Activated CD8-positive, alpha-beta memory T cell treated with anti-CD3 and anti-CD28 coated beads, Interleukin-2, amount 10 ng/mL, durations not matched to agents 7 days and 5 days (primary cell): ENCODE data around the gene ZBTB43. TPM values are rescaled to one million over a fixed set of nuclear protein-coding genes. Genes with fewer than 3 reads are reported as not detected.
"Not testable (repeated sequence)": the region's sequence is repeated elsewhere in the genome, so short reads cannot be mapped to it uniquely, and the experiment has no call there.

ENCODE experiments used
- ATAC-seq: fragments of 150-1000 bp; cut with Tn5 transposase; one replicate; pipeline ENCODE4 v1.10.0; 2021; ENCODE audit warnings: moderate library complexity
- CTCF ChIA-PET: fragments of 350-600 bp; sonication (Branson Sonifier 250); formaldehyde crosslinking; loops from one replicate; lab custom pipeline; 2021; ENCODE audit warnings: antibody characterized with exemption; lab: Charles Lee
- DNase-seq: peaks from one replicate; pipeline ENCODE4 v3.0.0-alpha.2; 2020
- H3K27ac Mint-ChIP-seq: one replicate; pipeline ENCODE4 v1.8.0; 2021; ENCODE audit warnings: mild to moderate bottlenecking, mixed read lengths
- H3K27me3 Mint-ChIP-seq: one replicate; pipeline ENCODE4 v1.8.0; 2021; ENCODE audit warnings: mixed read lengths
- H3K36me3 Mint-ChIP-seq: one replicate; pipeline ENCODE4 v1.8.0; 2021; ENCODE audit warnings: mild to moderate bottlenecking, mixed read lengths
- H3K4me1 Mint-ChIP-seq: one replicate; pipeline ENCODE4 v1.8.0; 2021; ENCODE audit warnings: mixed read lengths
- H3K4me3 Mint-ChIP-seq: one replicate; pipeline ENCODE4 v1.8.0; 2021; ENCODE audit warnings: mild to moderate bottlenecking, moderate library complexity, mixed read lengths
- H3K9me3 Mint-ChIP-seq: one replicate; pipeline ENCODE4 v1.8.0; 2022; ENCODE audit warnings: low read depth, mixed read lengths
- total RNA-seq, 2 experiments: library from RNA; stranded (reverse); gene quantifications; one replicate each; pipeline ENCODE4 v1.2.3, GENCODE V29; 2021

The ZBTB43 gene
- total RNA-seq, 2 experiments from 2014 or later = 25.2 to 28.9 TPM

DNA sequence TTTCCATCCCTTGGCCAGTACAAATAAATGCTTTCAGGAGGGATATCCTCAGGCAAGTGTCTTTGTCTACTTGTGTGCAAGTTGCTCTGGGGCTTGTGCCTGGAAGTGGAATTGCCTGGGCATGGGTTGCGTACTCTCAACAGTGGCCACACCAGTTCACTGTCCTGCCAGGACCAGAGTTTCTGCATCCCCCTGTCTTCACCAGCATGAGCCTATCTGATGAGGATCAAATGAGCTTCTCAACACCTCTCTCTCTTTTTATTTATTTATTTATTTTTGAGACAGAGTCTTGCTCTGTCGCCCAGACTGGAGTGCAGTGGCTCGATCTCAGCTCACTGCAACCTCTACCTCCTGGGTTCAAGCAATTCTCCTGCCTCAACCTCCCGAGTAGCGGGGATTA, 26.1 kb upstream of the ZBTB43 start:
- CTCF ChIA-PET = interaction anchor here (1.0 to 19.9 kb wide), 3 partner anchors 29 to 72 kb away, joined by 3 to 609 read pairs (median 4); no protein-coding TSS in a partner anchor
- not testable (repeated sequence) for H3K9me3 Mint-ChIP-seq, H3K27ac Mint-ChIP-seq, DNase-seq, H3K4me1 Mint-ChIP-seq, H3K4me3 Mint-ChIP-seq, ATAC-seq, H3K36me3 Mint-ChIP-seq
- peaks cover 28% of the 10 kb centered on the region for H3K27me3 Mint-ChIP-seq

DNA sequence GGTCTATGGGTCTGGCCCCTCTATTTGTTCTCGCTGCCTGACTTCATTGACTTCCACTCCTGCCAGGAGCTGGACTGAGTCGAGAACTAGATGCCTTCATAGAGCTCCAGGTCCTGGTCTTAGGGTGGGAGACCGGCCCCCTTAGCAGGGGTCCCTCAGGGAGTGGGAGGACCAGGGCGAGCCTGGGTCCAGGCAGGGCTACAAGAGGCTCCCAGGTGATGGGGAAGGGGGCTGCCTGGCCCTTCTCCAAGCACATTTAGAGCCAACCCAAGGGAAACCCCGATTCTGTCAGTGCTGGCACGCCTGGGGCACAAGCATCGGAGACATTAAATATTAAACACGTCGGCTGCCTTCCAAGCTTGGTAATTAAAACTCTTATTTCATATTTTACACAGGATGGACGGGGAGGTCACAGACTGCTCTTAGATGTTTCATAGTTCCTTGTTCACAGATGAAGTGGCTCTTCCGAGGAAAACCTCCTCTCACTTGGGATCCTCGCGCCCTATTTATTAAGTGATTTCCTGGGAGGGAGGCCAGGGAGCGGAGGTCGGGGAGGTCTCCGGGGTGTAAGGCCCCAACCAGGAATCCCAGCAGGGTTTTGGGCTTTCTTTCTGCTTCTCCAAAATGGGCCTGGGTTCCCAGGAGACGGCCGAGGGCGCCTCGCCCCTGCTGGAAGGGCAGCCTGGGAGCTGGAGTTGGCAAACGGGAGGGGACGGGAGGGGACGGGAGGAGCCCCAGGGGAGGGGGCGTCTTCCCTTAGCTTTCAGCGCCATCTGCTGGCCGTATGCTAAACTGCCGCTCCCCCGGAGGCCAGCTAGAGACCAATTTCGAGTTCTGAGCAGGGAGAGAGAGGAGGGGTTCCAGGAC, 23.4 kb upstream of the ZBTB43 start:
- no peak overlapping the region for H3K27ac Mint-ChIP-seq
- H3K9me3 Mint-ChIP-seq = no peaks in the 10 kb centered on the region
- CTCF ChIA-PET = interaction anchor here (0.6 to 19.9 kb wide), 34 partner anchors 9 to 167 kb away, joined by 3 to 609 read pairs (median 4); partner anchors contain the start of genes LMX1B and ZBTB43
- peaks cover 13% of the 10 kb centered on the region for H3K27me3 Mint-ChIP-seq
- H3K4me1 Mint-ChIP-seq = peaks cover 3% of the 10 kb centered on the region
- no peaks in the 10 kb centered on the region for H3K36me3 Mint-ChIP-seq
- DNase-seq (peak; percentile 85), ATAC-seq (peak; percentile 87)
- no peak overlapping the region for H3K4me3 Mint-ChIP-seq

DNA sequence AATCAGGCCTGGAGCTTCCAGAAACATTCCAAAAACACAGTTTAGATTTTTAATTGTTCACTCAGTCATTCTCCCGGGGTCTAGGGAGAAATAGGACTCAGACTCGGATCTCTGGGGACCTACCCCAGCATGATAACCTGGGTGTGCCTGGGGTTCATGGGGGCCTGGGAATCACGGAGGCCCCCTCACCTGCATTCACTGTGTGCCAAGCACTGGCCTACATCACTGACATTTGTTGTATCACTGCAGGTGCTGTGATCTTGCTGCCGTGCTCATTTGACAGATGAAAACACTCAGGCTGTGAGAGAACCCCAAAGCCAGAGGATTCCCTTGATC, 22.8 kb upstream of the ZBTB43 start:
- Mint-ChIP-seq H3K9me3 (no peaks in the 10 kb centered on the region), H3K27me3 (peaks cover 19% of the 10 kb centered on the region), H3K4me3 (no peak overlapping the region), H3K36me3 (no peaks in the 10 kb centered on the region), H3K4me1 (peaks cover 3% of the 10 kb centered on the region), H3K27ac (no peak overlapping the region)
- CTCF ChIA-PET = interaction anchor here (0.6 to 19.9 kb wide), 33 partner anchors 9 to 168 kb away, joined by 3 to 609 read pairs (median 5); partner anchors contain the start of genes LMX1B and ZBTB43
- ATAC-seq (no peak), DNase-seq (no peak)

GRCh38 chr9:126783949-126784348, 20.9 kb upstream of the ZBTB43 start:
- CTCF ChIA-PET = interaction anchor here (0.7 to 19.9 kb wide), 4 partner anchors 27 to 77 kb away, joined by 3 to 609 read pairs (median 4); no protein-coding TSS in a partner anchor
- Mint-ChIP-seq H3K27me3 (peaks cover 30% of the 10 kb centered on the region), H3K4me1 (peaks cover 12% of the 10 kb centered on the region), H3K9me3 (no peaks in the 10 kb centered on the region), H3K27ac (no peak overlapping the region), H3K36me3 (no peaks in the 10 kb centered on the region), H3K4me3 (no peak overlapping the region)
- DNase-seq (no peak), ATAC-seq (no peak)

GRCh38 chr9:126784401-126784800, 20.4 kb upstream of the ZBTB43 start:
- no peaks in the 10 kb centered on the region for H3K9me3 Mint-ChIP-seq
- CTCF ChIA-PET = interaction anchor here (0.7 to 19.9 kb wide), 4 partner anchors 27 to 78 kb away, joined by 3 to 609 read pairs (median 4); no protein-coding TSS in a partner anchor
- H3K27ac Mint-ChIP-seq = no peak overlapping the region
- H3K4me3 Mint-ChIP-seq = no peak overlapping the region
- no peaks in the 10 kb centered on the region for H3K36me3 Mint-ChIP-seq
- no peak for DNase-seq
- ATAC-seq = no peak
- peaks cover 30% of the 10 kb centered on the region for H3K27me3 Mint-ChIP-seq
- peaks cover 13% of the 10 kb centered on the region for H3K4me1 Mint-ChIP-seq

- not testable (repeated sequence) for H3K27ac Mint-ChIP-seq, DNase-seq, H3K36me3 Mint-ChIP-seq, ATAC-seq, H3K9me3 Mint-ChIP-seq, H3K4me3 Mint-ChIP-seq
- peaks cover 13% of the 10 kb centered on the region for H3K4me1 Mint-ChIP-seq
- peaks cover 33% of the 10 kb centered on the region for H3K27me3 Mint-ChIP-seq
- CTCF ChIA-PET = interaction anchor here (1.6 to 19.9 kb wide), 2 partner anchors 36 to 78 kb away, joined by 3 to 609 read pairs; no protein-coding TSS in a partner anchor
Observed at GRCh38 chr9:126784841-126785240, 20.0 kb upstream of the ZBTB43 start.

- CTCF ChIA-PET = interaction anchor here (0.6 to 7.2 kb wide), 3 partner anchors 67 to 97 kb away, joined by 3 to 67 read pairs (median 5); no protein-coding TSS in a partner anchor
- Mint-ChIP-seq H3K9me3 (no peaks in the 10 kb centered on the region), H3K27me3 (peaks cover 51% of the 10 kb centered on the region)
Observed at GRCh38 chr9:126788046-126788445, 16.8 kb upstream of the ZBTB43 start.

DNA sequence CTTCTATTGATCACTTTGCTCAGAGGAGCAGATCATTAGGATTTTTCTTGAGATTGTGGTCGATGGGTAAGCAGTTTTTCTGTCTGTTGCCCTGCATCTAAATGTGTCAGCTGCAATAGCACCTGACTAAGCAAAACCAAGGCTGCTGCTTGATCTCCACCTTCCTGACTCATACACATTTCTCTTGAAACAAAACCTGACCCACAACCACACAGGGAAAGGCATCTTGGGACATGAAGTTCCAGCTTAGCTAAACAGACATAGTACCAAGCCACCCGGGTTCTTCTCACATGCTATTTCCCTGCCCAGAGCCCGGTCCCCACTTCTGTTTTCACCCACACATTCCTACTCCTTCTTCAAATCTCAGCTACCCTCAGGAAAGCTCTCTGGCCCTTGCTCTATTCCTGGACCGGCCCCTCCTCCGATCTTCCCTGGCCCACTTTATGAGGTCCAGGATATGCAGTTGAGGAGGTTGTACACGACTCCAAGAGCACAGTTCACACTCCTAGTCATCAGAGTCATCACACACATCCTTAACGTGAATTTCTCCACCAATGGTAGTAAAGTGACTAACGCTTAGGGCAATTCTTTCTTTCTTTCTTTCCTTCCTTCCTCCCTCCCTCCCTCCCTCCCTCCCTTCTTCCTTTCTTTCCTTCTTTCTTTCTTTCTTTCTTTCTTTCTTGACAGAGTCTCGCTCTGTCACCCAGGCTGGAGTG, 16.0 kb upstream of the ZBTB43 start:
- Mint-ChIP-seq H3K36me3 (no peaks in the 10 kb centered on the region), H3K4me1 (peaks cover 10% of the 10 kb centered on the region)
- ATAC-seq = peak; percentile 63

More at GRCh38 chr9:126788046-126788445, 16.8 kb upstream of the ZBTB43 start:
- Mint-ChIP-seq H3K4me3 (no peak overlapping the region), H3K4me1 (peaks cover 10% of the 10 kb centered on the region), H3K27ac (no peak overlapping the region), H3K36me3 (no peaks in the 10 kb centered on the region)
- ATAC-seq = no peak
- DNase-seq = no peak

DNA sequence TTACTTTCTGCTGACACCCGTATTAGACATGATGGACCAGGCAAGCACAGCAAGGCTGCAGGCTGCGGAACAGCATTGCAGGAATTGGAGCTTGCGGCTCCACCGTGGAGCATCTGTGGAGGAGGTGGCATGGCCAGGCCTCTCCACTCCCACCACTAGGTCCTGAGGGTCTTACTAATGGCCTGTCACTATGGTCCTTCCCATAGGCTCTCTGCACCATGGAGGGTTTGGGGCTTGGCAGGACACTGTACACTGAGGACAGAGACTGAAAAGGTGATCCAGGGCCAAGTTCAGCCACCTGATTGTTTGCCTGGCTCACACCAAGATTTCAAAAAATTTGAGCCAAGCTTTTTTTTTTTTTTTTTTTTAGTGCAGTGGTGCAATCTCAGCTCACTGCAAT, 14.3 kb upstream of the ZBTB43 start:
- no peak overlapping the region for H3K4me3 Mint-ChIP-seq
- H3K9me3 Mint-ChIP-seq = no peaks in the 10 kb centered on the region
- no peak overlapping the region for H3K27ac Mint-ChIP-seq
- peaks cover 67% of the 10 kb centered on the region for H3K27me3 Mint-ChIP-seq
- no peaks in the 10 kb centered on the region for H3K36me3 Mint-ChIP-seq
- DNase-seq = no peak
- ATAC-seq = no peak
- CTCF ChIA-PET = interaction anchor here (2.9 to 7.2 kb wide), 2 partner anchors 9 to 86 kb away, joined by 13 to 67 read pairs; no protein-coding TSS in a partner anchor
- H3K4me1 Mint-ChIP-seq = peaks cover 10% of the 10 kb centered on the region

More for the DNA sequence above, 16.0 kb upstream of the ZBTB43 start:
- no peaks in the 10 kb centered on the region for H3K9me3 Mint-ChIP-seq
- no peak overlapping the region for H3K27ac Mint-ChIP-seq
- peaks cover 59% of the 10 kb centered on the region for H3K27me3 Mint-ChIP-seq
- peak; percentile 43 for DNase-seq
- H3K4me3 Mint-ChIP-seq = no peak overlapping the region
- CTCF ChIA-PET = interaction anchor here (0.6 to 7.2 kb wide), 3 partner anchors 66 to 98 kb away, joined by 3 to 67 read pairs (median 5); no protein-coding TSS in a partner anchor

GRCh38 chr9:126791406-126792230, 13.2 kb upstream of the ZBTB43 start:
- ATAC-seq (no peak), DNase-seq (no peak)
- H3K4me1 Mint-ChIP-seq = peaks cover 10% of the 10 kb centered on the region
- H3K4me3 Mint-ChIP-seq = no peak overlapping the region
- no peaks in the 10 kb centered on the region for H3K36me3 Mint-ChIP-seq
- H3K9me3 Mint-ChIP-seq = no peaks in the 10 kb centered on the region
- H3K27me3 Mint-ChIP-seq = peaks cover 64% of the 10 kb centered on the region
- CTCF ChIA-PET = interaction anchor here (2.9 to 7.2 kb wide), 2 partner anchors 10 to 87 kb away, joined by 13 to 67 read pairs; no protein-coding TSS in a partner anchor
- no peak overlapping the region for H3K27ac Mint-ChIP-seq

DNA sequence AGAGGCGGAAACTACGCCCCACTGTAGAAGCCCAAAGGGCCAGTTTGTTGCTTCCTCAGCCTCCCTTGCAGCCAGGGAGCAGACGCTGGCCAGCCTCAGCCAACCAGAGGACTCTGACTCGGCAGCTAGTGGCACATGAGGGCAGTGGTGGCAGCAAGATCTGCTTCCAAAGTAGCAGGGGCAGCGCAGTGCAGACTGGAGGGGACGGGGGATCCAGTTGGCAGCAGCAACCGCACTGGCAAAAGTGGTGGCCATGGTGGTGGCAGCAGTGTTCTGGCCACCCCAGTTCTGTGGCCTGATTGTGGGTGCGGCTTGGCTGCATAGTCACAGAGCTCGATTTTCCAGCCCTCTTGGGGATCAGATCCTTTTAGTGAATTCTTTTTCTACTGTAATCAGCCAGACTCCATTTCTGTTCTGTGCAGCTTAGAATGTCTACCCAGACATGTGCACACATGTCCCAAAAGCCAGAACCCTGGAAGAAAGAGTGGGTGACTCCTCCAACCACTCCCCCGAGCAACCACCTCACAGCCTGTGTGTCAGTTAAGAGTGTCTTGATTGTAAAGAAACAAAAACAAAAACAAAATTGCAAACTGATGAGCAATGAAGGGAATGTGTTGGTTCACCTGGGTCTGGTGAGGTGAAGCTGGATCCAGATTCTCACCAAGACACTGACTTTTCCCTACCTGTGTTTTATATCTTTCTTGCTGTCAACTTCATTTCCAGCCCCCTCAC, 11.0 kb upstream of the ZBTB43 start:
- Mint-ChIP-seq H3K4me1 (peaks cover 2% of the 10 kb centered on the region), H3K9me3 (no peaks in the 10 kb centered on the region), H3K27me3 (peaks cover 48% of the 10 kb centered on the region), H3K36me3 (no peaks in the 10 kb centered on the region), H3K4me3 (no peak overlapping the region), H3K27ac (no peak overlapping the region)
- CTCF ChIA-PET = interaction anchor here (1.6 to 7.2 kb wide), 2 partner anchors 12 to 89 kb away, joined by 9 to 67 read pairs; no protein-coding TSS in a partner anchor
- DNase-seq (no peak), ATAC-seq (no peak)

- Mint-ChIP-seq H3K9me3 (no peaks in the 10 kb centered on the region), H3K27ac (no peak overlapping the region), H3K36me3 (no peaks in the 10 kb centered on the region), H3K4me1 (no peaks in the 10 kb centered on the region), H3K4me3 (no peak overlapping the region), H3K27me3 (peaks cover 47% of the 10 kb centered on the region)
- DNase-seq = no peak
- CTCF ChIA-PET = interaction anchor here (7.2 kb wide), 1 partner anchor 89 kb away, joined by 67 read pairs; no protein-coding TSS in a partner anchor
- no peak for ATAC-seq
Observed at GRCh38 chr9:126794441-126794840, 10.4 kb upstream of the ZBTB43 start.
